GM19463 (cell line): Measurements from ENCODE around the gene CTXND2.
A peak's percentile ranks its signal among the peaks of the same experiment; 100 is the strongest.
"Not testable (repeated sequence)": the region's sequence is repeated elsewhere in the genome, so short reads cannot be mapped to it uniquely, and the experiment has no call there.

Experiments used
- ATAC-seq: cut with Tn5 transposase; IDR thresholded peaks from one replicate; pipeline ENCODE4 v1.9.1; 2021; ENCODE audit warnings: mild to moderate bottlenecking, moderate library complexity; ENCODE audit not compliant: unreplicated experiment

The CTXND2 gene

GRCh38 chr1:150887018-150887417 lies at the start of gene CTXND2:
Gene CTXND2 (plus strand): TSS chr1:150887136. CDS start chr1:150912315, 25,179 bp downstream.
- no peak for ATAC-seq

GRCh38 chr1:150840850-150841249 lies 46.1 kb upstream of the CTXND2 start:
- not testable (repeated sequence) for ATAC-seq

GRCh38 chr1:150841626-150842025 lies 45.3 kb upstream of the CTXND2 start:
- ATAC-seq, result no peak

GRCh38 chr1:150842343-150842742 lies 44.6 kb upstream of the CTXND2 start:
- ATAC-seq, result no peak

- ATAC-seq, result no peak
Observed at GRCh38 chr1:150842964-150843363, 44.0 kb upstream of the CTXND2 start.

GRCh38 chr1:150843474-150843873 lies 43.5 kb upstream of the CTXND2 start:
- no peak for ATAC-seq

GRCh38 chr1:150846473-150847146 lies 40.3 kb upstream of the CTXND2 start:
- no peak for ATAC-seq

GRCh38 chr1:150850801-150851362 lies 36.1 kb upstream of the CTXND2 start:
- not testable (repeated sequence) for ATAC-seq

- ATAC-seq, result not testable (repeated sequence)
Observed at GRCh38 chr1:150852734-150853133, 34.2 kb upstream of the CTXND2 start.

GRCh38 chr1:150863724-150864123 lies 23.2 kb upstream of the CTXND2 start:
- ATAC-seq, result no peak

- ATAC-seq, result not testable (repeated sequence)
Observed at GRCh38 chr1:150864200-150864599, 22.7 kb upstream of the CTXND2 start.

- ATAC-seq, result no peak
Observed at GRCh38 chr1:150869683-150870082, 17.3 kb upstream of the CTXND2 start.

- no peak for ATAC-seq
Observed at GRCh38 chr1:150872572-150872971, 14.4 kb upstream of the CTXND2 start.

- no peak for ATAC-seq
Observed at GRCh38 chr1:150873521-150873920, 13.4 kb upstream of the CTXND2 start.

GRCh38 chr1:150874455-150875196 lies 12.3 kb upstream of the CTXND2 start:
- no peak for ATAC-seq

- ATAC-seq, result no peak
Observed at GRCh38 chr1:150875197-150876118, 11.5 kb upstream of the CTXND2 start.

GRCh38 chr1:150876119-150876454 lies 10.8 kb upstream of the CTXND2 start:
- ATAC-seq, result peak; percentile 18

- ATAC-seq, result not testable (repeated sequence)
Observed at GRCh38 chr1:150878931-150879330, 8.0 kb upstream of the CTXND2 start.

GRCh38 chr1:150881331-150882070 lies 5.4 kb upstream of the CTXND2 start:
- ATAC-seq, result no peak

GRCh38 chr1:150883121-150883520 lies 3.8 kb upstream of the CTXND2 start:
- not testable (repeated sequence) for ATAC-seq
